Measurements from ENCODE around the gene RASAL2. TPM values are rescaled to one million over a fixed set of nuclear protein-coding genes. Genes with fewer than 3 reads are reported as not detected.

Gene RASAL2
- total and polyA plus RNA-seq, 9 of the 15 experiments (the other 6 are each of a cell fraction or from before 2014, with no cell fraction given): 0.13 to 1.0 (median 0.62) TPM

DNA sequence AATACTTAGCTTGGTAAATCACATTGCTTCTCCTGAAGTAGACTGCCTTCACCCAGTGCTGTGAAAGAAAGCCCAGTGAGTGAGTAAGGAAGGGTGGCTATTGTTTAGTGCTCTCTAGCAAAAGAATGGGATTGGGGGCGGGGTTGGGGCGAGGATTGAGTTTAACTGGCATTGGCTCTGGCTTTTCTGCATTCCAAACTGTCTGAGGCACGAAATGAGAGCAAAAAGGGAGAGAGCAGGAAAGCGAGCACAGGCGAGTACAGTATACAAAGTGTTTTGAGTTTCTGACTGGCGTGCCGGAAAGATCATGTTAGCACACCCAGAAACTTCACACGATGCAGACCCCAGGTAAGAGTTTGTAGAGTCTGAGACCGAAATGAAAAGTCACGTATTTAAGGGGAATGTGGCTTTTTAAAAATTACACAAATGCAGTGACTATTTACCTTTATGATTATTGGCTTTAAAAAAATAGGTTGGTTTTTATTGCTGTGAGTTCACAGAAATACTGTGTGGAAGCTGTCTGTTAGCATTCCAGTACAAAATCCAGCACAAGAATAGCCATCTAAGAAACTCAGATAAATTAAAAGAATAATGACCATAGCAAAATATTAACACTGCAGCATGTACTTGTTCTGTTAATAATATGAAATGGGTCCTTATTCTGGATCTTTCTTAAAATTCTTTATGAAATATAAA lies 247.5 kb downstream of the RASAL2 start:
- no peaks in the 10 kb centered on the region for H3K9me1 ChIP-seq (ENCODE audit: control insufficient read depth, insufficient read depth, low read length)
- no peaks in the 10 kb centered on the region for H3K27me3 ChIP-seq (ENCODE audit: control insufficient read depth in 2 of 2, insufficient read depth in 2 of 2, low read length in 2 of 2)
- TF ChIP-seq ZNF263 (CRISPR knock-in tag; IDR thresholded peaks at IDR 0.05; ENCODE audit: borderline replicate concordance) (no peak), POLR3G (IDR thresholded peaks at IDR 0.05; ENCODE audit: extremely low read depth, insufficient read length, insufficient replicate concordance) (no peak), ZBTB5 (IDR thresholded peaks at IDR 0.05) (no peak), NCOA2 (IDR thresholded peaks at IDR 0.05; ENCODE audit: partially characterized antibody in 2 of 2) (no peak), SAP30 (IDR thresholded peaks at IDR 0.05; ENCODE audit: borderline replicate concordance, insufficient read depth, low read depth, low read length, poor library complexity, severe bottlenecking) (no peak)
- in situ Hi-C loops (cut with MboI) (no loop called here), intact Hi-C loops (cut with micrococcal nuclease) (no loop called here)
- no peaks in the 10 kb centered on the region for H3K79me2 ChIP-seq (ENCODE audit: control insufficient read depth, insufficient read depth, low read length)
- H3K36me3 ChIP-seq (ENCODE audit: control insufficient read depth, insufficient read depth, low read length): no peaks in the 10 kb centered on the region
- H3K4me2 ChIP-seq (ENCODE audit: insufficient read depth, low read length): no peak overlapping the region
- H2AFZ ChIP-seq (ENCODE audit: low read depth, low read length): no peak overlapping the region
- no peak for DNase-seq (ENCODE audit: extremely low read depth in 1 of 4, low spot score in 3 of 4)
- H4K20me1 ChIP-seq (replicated peaks; ENCODE audit: control insufficient read depth, insufficient read depth, low read length): no peaks in the 10 kb centered on the region
- no peak overlapping the region for H3K9ac ChIP-seq (ENCODE audit: insufficient read depth in 1 of 2, low read depth in 2 of 2, low read length in 2 of 2)
- no peaks in the 10 kb centered on the region for H3K9me3 ChIP-seq (replicated peaks; ENCODE audit: control insufficient read depth, insufficient read depth, low read depth, low read length)
- H3K4me3 ChIP-seq: no peak overlapping the region
- H3K27ac ChIP-seq (ENCODE audit: extremely low read depth, low read depth, low read length): no peak overlapping the region
- BruUV-seq (replicated peaks): no TSS peak
- ChIA-PET POLR2A (no interaction called here), CTCF (ENCODE audit: low intra/inter-chr PET ratio) (interaction anchor here (0.5 kb wide), 1 partner anchor 79 kb away, joined by 3 read pairs; no protein-coding TSS in a partner anchor)
- 2% methylated on average over 10 of the region's 10 CpGs for WGBS (ENCODE audit: insufficient coverage, low coverage, missing lambda C conversion rate)
- no peak for FAIRE-seq
- ATAC-seq: no peak
- H3K4me1 ChIP-seq (replicated peaks in 1 of 2; ENCODE audit: control insufficient read depth in 2 of 2, insufficient read depth in 2 of 2, low read length in 2 of 2): no peaks in the 10 kb centered on the region

Measured in K562 (cell line).